Transverse colon (tissue), 4 donors: ENCODE data around the gene GPC5. TPM values are rescaled to one million over a fixed set of nuclear protein-coding genes. Genes with fewer than 3 reads are reported as not detected.

Experiments
- DNase-seq: peaks from one replicate; pipeline ENCODE4 v3.0.0-alpha.2; 2019
- H3K27ac ChIP-seq, 4 donors: fragments of 200-600 bp; sonication (generic); 2 replicates each; pipeline ENCODE4 v1.5.1; 2016 to 2018; ENCODE audit warnings: inconsistent platforms in 4 of 4
- H3K27me3 ChIP-seq: fragments of 200-600 bp; sonication (generic); 2 replicates; pipeline ENCODE4 v1.5.1; 2017; ENCODE audit warnings: inconsistent platforms
- H3K36me3 ChIP-seq, 4 donors: fragments of 200-600 bp; sonication (generic); 2 replicates each; pipeline ENCODE4 v1.5.1; 2017 to 2019; ENCODE audit warnings: inconsistent platforms in 4 of 4
- H3K4me1 ChIP-seq, 4 donors: fragments of 200-600 bp; sonication (generic); 2 replicates each; pipeline ENCODE4 v1.5.1; 2017 to 2020; ENCODE audit warnings: inconsistent platforms in 4 of 4
- H3K4me3 ChIP-seq, 4 donors: fragments of 200-600 bp; sonication (generic); 1 replicate in 1 of 4; 2 replicates in 3 of 4; pipeline versions ENCODE4 v1.5.1 to v1.6.1; 2017 to 2019; ENCODE audit warnings: inconsistent platforms in 4 of 4
- H3K9me3 ChIP-seq, 2 donors: fragments of 200-600 bp; sonication (generic); 2 replicates each; pipeline ENCODE4 v1.5.1; 2017 to 2019; ENCODE audit warnings: inconsistent platforms in 2 of 2
- EP300 ChIP-seq: sonication (generic); formaldehyde crosslinking; IDR thresholded peaks from one replicate; pipeline ENCODE4 v1.6.1; 2017; ENCODE audit warnings: antibody characterized with exemption, low read depth
- POLR2A ChIP-seq: fragments of 450-650 bp; IDR thresholded peaks from one replicate; pipeline ENCODE4 v1.6.1; 2016; ENCODE audit warnings: antibody characterized with exemption, mild to moderate bottlenecking, moderate library complexity
- POLR2AphosphoS5 ChIP-seq, 3 donors: sonication (generic); formaldehyde crosslinking; IDR thresholded peaks; one replicate each; pipeline ENCODE4 v1.6.1; 2016; ENCODE audit warnings: antibody characterized with exemption in 3 of 3
- WGBS, 2 donors: methylation state at CpG; one replicate each; pipeline ENCODE4 v1.1.5; 2018; ENCODE audit warnings: low coverage in 1 of 2; 5-methylcytosine and 5-hydroxymethylcytosine counted together
- in situ Hi-C, 4 donors: fragments of 200-750 bp; cut with MboI; loops; one replicate each; pipeline versions ENCODE4 v1.15.0 to v1.15.1; 2017; ENCODE audit warnings: low sequenced_read_pairs in 3 of 4, low pct_ligation_motif_present in 1 of 4, low pct_unique_long_range_greater_than_20kb in 1 of 4
- intact Hi-C: fragments of 100-400 bp; cut with DNase I; formaldehyde crosslinking; loops from one replicate; pipeline ENCODE4 v1.15.1; 2023; ENCODE audit warnings: low total_unique reads
- total RNA-seq, 4 donors: library from RNA; depleted of rRNA; stranded (reverse); fragments of >200 nt; gene quantifications; one replicate each; pipeline ENCODE4 v1.1.0, GENCODE V29; 2016
- TF ChIP-seq, protein P1 (sequence below), 5 experiments: fragments of 200-600 bp in 3 of 5; fragments of 450-650 bp in 2 of 5; sonication (generic) in 3 of 5; IDR thresholded peaks; 1 replicate in 2 of 5; 2 replicates in 3 of 5; pipeline ENCODE4 v1.5.1; 2016 to 2017; ENCODE audit warnings: antibody characterized with exemption in 5 of 5, inconsistent platforms in 3 of 5, mild to moderate bottlenecking in 2 of 5, moderate library complexity in 1 of 5

The GPC5 gene
- total RNA-seq, 4 donors from 2014 or later, result 0.48 to 1.4 TPM; not detected in 2

DNA sequence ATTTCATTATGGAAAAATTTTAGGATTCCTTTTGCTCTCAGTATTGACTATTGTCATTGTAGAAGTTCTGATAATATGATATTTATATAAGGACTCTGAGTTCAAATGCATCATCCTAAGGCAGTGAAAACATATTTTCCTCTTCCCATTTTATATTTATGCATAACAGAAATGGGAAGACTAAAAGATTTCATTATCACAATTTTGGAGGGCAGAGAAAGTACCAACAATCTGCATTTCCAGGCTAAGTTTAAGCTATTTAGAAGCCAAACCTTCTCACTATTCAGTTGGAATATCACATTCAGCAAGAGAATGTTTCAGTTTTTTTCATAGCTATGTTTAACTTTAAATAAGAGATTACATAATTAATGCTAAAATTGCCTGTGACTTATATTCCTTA lies 1269.7 kb downstream of the GPC5 start:
- Histone ChIP-seq H3K27ac (no peak overlapping the region), H3K27me3 (no peaks in the 10 kb centered on the region), H3K36me3 (no peaks in the 10 kb centered on the region), H3K4me1 (no peaks in the 10 kb centered on the region), H3K4me3 (no peak overlapping the region), H3K9me3 (no peaks in the 10 kb centered on the region)
- intact Hi-C loops (no loop called here), in situ Hi-C loops (no loop called here)
- DNase-seq, result no peak
- TF ChIP-seq POLR2AphosphoS5 (IDR thresholded peaks at IDR 0.05), result no peak
- TF ChIP-seq, protein P1, sequence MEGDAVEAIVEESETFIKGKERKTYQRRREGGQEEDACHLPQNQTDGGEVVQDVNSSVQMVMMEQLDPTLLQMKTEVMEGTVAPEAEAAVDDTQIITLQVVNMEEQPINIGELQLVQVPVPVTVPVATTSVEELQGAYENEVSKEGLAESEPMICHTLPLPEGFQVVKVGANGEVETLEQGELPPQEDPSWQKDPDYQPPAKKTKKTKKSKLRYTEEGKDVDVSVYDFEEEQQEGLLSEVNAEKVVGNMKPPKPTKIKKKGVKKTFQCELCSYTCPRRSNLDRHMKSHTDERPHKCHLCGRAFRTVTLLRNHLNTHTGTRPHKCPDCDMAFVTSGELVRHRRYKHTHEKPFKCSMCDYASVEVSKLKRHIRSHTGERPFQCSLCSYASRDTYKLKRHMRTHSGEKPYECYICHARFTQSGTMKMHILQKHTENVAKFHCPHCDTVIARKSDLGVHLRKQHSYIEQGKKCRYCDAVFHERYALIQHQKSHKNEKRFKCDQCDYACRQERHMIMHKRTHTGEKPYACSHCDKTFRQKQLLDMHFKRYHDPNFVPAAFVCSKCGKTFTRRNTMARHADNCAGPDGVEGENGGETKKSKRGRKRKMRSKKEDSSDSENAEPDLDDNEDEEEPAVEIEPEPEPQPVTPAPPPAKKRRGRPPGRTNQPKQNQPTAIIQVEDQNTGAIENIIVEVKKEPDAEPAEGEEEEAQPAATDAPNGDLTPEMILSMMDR (IDR thresholded peaks at IDR 0.05), result no peak
- no peak for TF ChIP-seq EP300
- no peak for TF ChIP-seq POLR2A

DNA sequence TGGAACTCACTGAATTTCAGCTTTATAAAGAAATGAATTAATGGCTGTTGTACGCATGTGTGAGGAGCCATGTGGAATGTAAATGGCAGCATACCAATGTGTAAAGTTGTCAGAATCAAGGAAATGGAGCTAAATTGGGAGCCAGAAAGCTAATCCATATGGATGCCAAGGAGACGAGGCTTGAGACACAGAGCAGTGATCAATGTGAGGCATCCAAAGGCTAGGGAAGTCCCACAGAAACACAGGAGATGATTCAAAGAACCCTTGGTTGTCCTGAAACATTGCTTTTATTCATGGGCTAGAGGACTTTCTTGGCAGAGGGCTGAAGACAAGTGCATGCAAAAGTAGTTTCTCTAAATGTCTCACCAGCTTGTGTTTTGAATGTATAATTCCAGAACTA lies 1271.7 kb downstream of the GPC5 start:
- in situ Hi-C loops (no loop called here), intact Hi-C loops (no loop called here)
- no peak for DNase-seq
- H3K4me3 ChIP-seq, result no peak overlapping the region
- TF ChIP-seq POLR2A, result no peak
- no peaks in the 10 kb centered on the region for H3K27me3 ChIP-seq
- H3K36me3 ChIP-seq, result no peaks in the 10 kb centered on the region
- no peaks in the 10 kb centered on the region for H3K4me1 ChIP-seq
- H3K27ac ChIP-seq, result no peak overlapping the region
- WGBS, 2 donors, result 86 to 100% methylated on average over 2 of the region's 2 CpGs
- no peaks in the 10 kb centered on the region for H3K9me3 ChIP-seq

DNA sequence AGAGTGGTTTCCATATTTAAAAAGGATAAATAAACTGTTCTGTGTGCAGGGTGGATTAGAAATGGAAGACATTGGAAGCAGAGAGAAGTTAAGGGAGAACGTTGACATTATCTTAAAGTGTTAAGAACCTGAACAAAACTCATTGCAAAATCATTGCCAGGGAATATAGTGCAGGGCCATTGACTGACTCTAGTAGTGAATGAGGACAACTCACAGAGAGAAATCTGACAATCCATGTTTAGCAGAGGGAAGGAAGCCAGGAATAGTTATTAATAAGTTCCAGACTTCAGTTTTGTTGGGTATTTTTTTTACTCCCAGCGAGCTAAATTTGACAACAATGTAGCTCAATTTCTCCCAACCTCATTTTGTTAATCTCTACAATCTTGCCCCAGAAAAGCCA lies 1273.4 kb downstream of the GPC5 start:
- 72% methylated on average over 2 of the region's 2 CpGs for WGBS, 2 donors
- Histone ChIP-seq H3K9me3 (no peaks in the 10 kb centered on the region), H3K27ac (no peak overlapping the region), H3K4me1 (no peaks in the 10 kb centered on the region), H3K36me3 (no peaks in the 10 kb centered on the region), H3K4me3 (no peak overlapping the region), H3K27me3 (no peaks in the 10 kb centered on the region)
- intact Hi-C loops, result no loop called here
- in situ Hi-C loops, result no loop called here
- no peak for DNase-seq
- no peak for TF ChIP-seq EP300
- no peak for TF ChIP-seq POLR2A
- TF ChIP-seq POLR2AphosphoS5 (IDR thresholded peaks at IDR 0.05), result no peak
- TF ChIP-seq, protein P1 (IDR thresholded peaks at IDR 0.05), result no peak

DNA sequence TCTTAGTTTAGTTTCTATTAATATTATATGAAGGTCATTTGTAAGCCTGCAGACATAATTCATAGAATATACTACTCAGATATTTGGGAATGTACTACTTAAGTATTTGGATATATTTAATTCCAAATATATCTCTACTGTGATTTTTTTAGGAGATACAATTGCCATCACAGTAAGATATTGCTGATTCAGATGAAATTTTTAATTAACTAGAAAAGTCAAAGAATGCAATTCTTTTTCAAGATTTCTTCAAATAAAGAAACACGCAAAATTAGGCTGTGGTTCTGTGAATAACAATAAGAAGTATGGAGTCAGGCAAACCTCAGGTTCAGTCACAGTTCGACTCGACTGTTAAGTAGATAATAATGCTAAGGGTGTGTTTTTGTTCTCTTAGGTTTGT lies 1277.8 kb downstream of the GPC5 start:
- Histone ChIP-seq H3K27me3 (no peaks in the 10 kb centered on the region), H3K4me1 (no peaks in the 10 kb centered on the region), H3K36me3 (no peaks in the 10 kb centered on the region), H3K4me3 (no peak overlapping the region), H3K9me3 (no peaks in the 10 kb centered on the region), H3K27ac (no peak overlapping the region)
- no peak for TF ChIP-seq POLR2A
- TF ChIP-seq, protein P1 (IDR thresholded peaks at IDR 0.05), result no peak
- no peak for TF ChIP-seq POLR2AphosphoS5 (IDR thresholded peaks at IDR 0.05)
- TF ChIP-seq EP300, result no peak
- intact Hi-C loops (no loop called here), in situ Hi-C loops (no loop called here)
- 83 to 86% methylated on average over 3 of the region's 3 CpGs for WGBS, 2 donors
- DNase-seq, result no peak

DNA sequence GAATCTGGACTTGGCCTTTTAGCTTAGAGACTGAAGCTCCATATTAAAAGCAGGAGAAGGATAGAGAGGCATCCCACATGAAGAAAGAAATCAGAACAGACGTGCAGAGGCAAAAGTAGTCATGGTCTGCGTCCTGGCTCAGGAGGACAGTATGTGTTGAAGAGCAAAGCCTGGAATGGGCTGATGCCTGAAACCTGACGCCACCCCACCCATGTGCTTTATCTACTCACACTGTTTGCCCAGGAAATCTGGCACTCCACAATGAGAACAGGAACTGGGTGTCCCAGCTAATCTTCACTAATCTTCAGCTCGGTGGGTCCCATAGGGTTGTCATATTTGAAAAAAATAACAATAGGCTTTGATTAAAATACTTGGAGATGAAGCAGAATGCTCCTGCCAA lies 1279.2 kb downstream of the GPC5 start:
- WGBS, 2 donors, result 41 to 49% methylated on average over 4 of the region's 4 CpGs

More for the DNA sequence above, 1279.2 kb downstream of the GPC5 start:
- intact Hi-C loops, result no loop called here
- Histone ChIP-seq H3K36me3 (no peaks in the 10 kb centered on the region), H3K4me3 (no peak overlapping the region), H3K27ac (no peak overlapping the region), H3K27me3 (no peaks in the 10 kb centered on the region), H3K4me1 (no peaks in the 10 kb centered on the region), H3K9me3 (no peaks in the 10 kb centered on the region)
- in situ Hi-C loops, result no loop called here
- TF ChIP-seq EP300 (no peak), POLR2AphosphoS5 (IDR thresholded peaks at IDR 0.05) (no peak), POLR2A (no peak)
- TF ChIP-seq, protein P1 (IDR thresholded peaks at IDR 0.05), result no peak
- DNase-seq, result no peak
